Esophagus squamous epithelium (tissue), 4 donors: ENCODE measurements around the gene CTIF.

Source experiments
- CTCF ChIP-seq, 6 experiments: fragments of 450-650 bp in 4 of 6; fragments of 200-600 bp in 2 of 6; sonication (generic) in 2 of 6; IDR thresholded peaks; one replicate each; pipeline ENCODE4 v1.5.1; 2016 to 2019; ENCODE audit warnings: antibody characterized with exemption in 6 of 6, mild to moderate bottlenecking in 4 of 6, moderate library complexity in 4 of 6
- POLR2A ChIP-seq, 4 donors: fragments of 450-650 bp; IDR thresholded peaks; one replicate each; pipeline ENCODE4 v1.6.1; 2017; ENCODE audit warnings: antibody characterized with exemption in 4 of 4, mild to moderate bottlenecking in 4 of 4, moderate library complexity in 3 of 4

GRCh38 chr18:48634491-48634890 is 95.7 kb downstream of the CTIF start:
- TF ChIP-seq CTCF (IDR thresholded peaks at IDR 0.05): no peak
- TF ChIP-seq POLR2A (IDR thresholded peaks at IDR 0.05): no peak
